BLaER1 (cell line): Measurements from ENCODE around the gene THBS3.
A peak's percentile ranks its signal among the peaks of the same experiment; 100 is the strongest.
"Not testable (repeated sequence)": the region's sequence is repeated elsewhere in the genome, so short reads cannot be mapped to it uniquely, and the experiment has no call there.

Experiments used
- H3K27ac ChIP-seq: shearing (Covaris generic); formaldehyde crosslinking; 2 replicates; pipeline ENCODE4 v1.8.1; 2022
- H3K27me3 ChIP-seq: shearing (Covaris generic); formaldehyde crosslinking; 2 replicates; pipeline ENCODE4 v1.8.1; 2022
- H3K36me3 ChIP-seq: shearing (Covaris generic); formaldehyde crosslinking; 2 replicates; pipeline ENCODE4 v1.8.1; 2022
- H3K4me1 ChIP-seq: shearing (Covaris generic); formaldehyde crosslinking; 2 replicates; pipeline ENCODE4 v1.8.1; 2022
- H3K4me2 ChIP-seq: shearing (Covaris generic); formaldehyde crosslinking; 2 replicates; pipeline ENCODE4 v1.8.1; 2022
- H3K4me3 ChIP-seq: shearing (Covaris generic); formaldehyde crosslinking; 2 replicates; pipeline ENCODE4 v1.8.1; 2022
- H3K9ac ChIP-seq: shearing (Covaris generic); formaldehyde crosslinking; 2 replicates; pipeline ENCODE4 v1.8.1; 2022
- H3K9me3 ChIP-seq: shearing (Covaris generic); formaldehyde crosslinking; 2 replicates; pipeline ENCODE4 v1.8.1; 2022
- H4K20me1 ChIP-seq: shearing (Covaris generic); formaldehyde crosslinking; 2 replicates; pipeline ENCODE4 v1.8.1; 2022
- Cebpa-rat ChIP-seq: shearing (Covaris generic); IDR thresholded peaks from 2 replicates; pipeline ENCODE4 v1.8.1; 2022

The THBS3 gene

DNA sequence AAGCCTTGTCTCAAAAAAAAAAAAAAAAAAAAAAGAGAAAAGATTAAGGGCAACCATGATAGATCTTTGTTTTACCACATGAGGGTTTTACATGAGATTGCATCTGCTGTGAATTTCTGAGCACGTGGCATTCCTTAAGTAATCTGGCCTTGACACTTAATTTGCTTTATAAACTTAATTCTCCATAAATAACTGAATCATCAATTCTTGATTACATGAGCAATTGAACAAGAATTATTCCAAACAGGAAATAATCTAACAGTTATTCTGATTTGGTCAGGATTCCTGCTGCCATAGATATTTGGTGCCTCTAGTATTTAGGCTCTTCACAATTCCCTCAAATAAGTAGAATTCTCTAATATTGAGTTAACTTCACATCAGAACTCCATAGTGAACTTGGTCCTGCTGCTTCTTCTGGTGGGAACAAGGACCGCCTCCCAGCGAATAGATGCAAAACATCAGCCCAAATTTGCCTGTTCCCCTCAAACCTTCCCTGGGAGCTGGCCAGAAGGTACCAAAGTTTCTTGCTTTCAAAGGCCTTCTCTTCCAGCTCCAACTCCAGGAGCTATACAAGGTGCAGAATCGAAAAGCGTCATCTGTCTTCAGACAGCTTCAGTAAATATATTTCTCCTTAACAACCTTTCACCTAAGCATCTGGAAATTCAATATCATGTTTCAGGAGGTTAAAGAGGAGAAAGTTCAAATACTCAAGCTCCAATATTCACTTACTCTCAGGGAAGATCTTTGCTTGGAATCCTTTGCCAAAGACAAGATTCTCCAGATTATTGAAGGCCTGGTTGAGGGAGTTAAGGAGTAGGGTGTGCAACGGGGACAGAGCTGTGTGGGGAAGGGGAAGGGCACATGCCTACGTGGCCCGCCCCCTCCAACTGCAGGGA, 35.6 kb downstream of the THBS3 start:
- peak overlapping the region; percentile 92 for H3K27ac ChIP-seq

DNA sequence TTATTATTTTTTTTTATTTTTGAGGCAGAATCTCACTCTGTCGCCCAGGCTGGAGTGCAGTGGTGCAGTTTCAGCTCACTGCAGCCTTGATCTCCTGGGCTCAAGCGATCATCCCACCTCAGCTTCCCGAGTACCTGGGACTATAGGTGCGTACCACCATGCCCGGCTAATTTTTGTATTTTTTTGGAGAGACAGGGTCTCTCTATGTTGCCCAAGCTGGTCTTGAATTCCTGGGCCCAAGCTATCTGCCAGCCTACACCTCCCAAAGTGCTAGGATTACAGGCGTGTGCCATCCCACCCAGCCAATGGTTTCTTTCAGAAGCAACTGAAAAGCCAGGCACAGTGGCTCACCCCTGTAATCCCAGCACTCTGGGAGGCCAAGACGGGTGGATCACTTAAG, 36.9 kb downstream of the THBS3 start:
- Histone ChIP-seq H3K27ac (no peak overlapping the region), H3K4me2 (no peak overlapping the region), H3K9me3 (no peaks in the 10 kb centered on the region), H3K36me3 (peaks cover 32% of the 10 kb centered on the region), H3K4me1 (peaks cover 54% of the 10 kb centered on the region), H4K20me1 (0 out of 2 replicates have a peak, but pooled peaks cover under 1% of the 10 kb centered on the region), H3K27me3 (no peaks in the 10 kb centered on the region), H3K4me3 (no peak overlapping the region), H3K9ac (peak overlapping the region; percentile 18)
- no peak for TF ChIP-seq Cebpa-rat

More for the DNA sequence above, 35.6 kb downstream of the THBS3 start:
- Histone ChIP-seq H3K4me1 (peaks cover 56% of the 10 kb centered on the region), H3K36me3 (peaks cover 36% of the 10 kb centered on the region), H3K9ac (peak overlapping the region; percentile 90), H3K9me3 (no peaks in the 10 kb centered on the region), H3K4me3 (peak overlapping the region; percentile 84), H4K20me1 (peaks cover 7% of the 10 kb centered on the region; the same call in 1 of the 2 replicates), H3K4me2 (peak overlapping the region; percentile 99), H3K27me3 (no peaks in the 10 kb centered on the region)
- TF ChIP-seq Cebpa-rat: no peak

DNA sequence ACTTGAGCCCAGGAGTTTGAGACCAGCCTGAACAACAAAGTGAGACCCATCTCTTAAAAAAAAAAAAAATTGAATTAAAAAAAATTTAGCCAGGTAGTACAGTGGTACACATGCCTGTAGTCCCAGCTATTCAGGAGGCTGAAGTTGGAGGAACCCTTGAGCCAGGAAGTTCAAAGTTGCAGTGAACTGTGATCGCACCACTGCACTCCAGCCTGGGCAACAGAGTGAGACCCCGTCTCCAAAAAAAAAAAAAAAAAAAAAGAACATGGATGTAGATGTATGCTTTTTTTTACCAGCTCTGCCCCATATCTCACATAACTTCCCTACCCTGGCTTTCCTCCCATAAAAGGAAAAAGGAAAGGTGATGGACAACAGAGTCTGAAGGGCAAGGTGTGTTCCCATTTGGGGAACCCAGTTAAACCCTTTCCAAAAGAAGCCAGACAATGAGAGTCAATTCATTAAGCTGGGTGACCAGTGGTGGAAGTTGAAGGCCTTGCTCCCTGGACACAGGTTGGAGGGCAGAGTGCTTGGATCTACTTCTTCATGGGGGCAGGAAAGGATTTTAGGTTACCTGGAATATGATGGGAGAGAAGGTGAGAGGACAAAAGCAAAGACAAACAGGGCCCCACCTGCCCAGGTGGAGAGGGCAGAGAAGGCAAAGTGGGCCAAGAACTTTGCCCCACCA, 37.5 kb downstream of the THBS3 start:
- Histone ChIP-seq H3K4me3 (no peak overlapping the region), H3K36me3 (peaks cover 32% of the 10 kb centered on the region), H3K4me2 (no peak overlapping the region), H3K27me3 (no peaks in the 10 kb centered on the region), H3K27ac (no peak overlapping the region), H3K9me3 (no peaks in the 10 kb centered on the region), H3K9ac (peak overlapping the region; percentile 18; the same call in 1 of the 2 replicates), H4K20me1 (no peaks in the 10 kb centered on the region), H3K4me1 (peaks cover 54% of the 10 kb centered on the region)
- TF ChIP-seq Cebpa-rat: no peak

DNA sequence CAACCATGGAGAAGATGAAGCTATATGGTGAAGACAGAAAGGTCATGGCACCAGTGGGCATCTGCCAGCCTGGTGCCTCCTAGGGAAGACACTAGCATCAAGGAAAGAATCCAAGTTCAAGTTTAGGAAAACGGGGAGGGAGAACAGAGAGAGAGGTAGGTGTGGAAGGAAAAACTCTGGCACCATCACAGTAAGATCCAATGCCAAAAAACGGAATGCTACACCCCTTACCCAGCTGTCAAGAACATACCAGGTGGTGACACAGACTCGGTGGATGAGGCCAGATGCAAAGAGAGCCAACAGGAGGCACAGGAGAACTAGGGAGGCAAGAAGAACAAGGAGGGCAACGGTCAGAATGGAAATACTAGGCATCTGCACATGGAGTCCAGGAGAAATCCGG, 38.2 kb downstream of the THBS3 start:
- H3K9me3 ChIP-seq: peaks cover 5% of the 10 kb centered on the region; the same call in 1 of the 2 replicates
- no peak overlapping the region for H3K4me3 ChIP-seq
- TF ChIP-seq Cebpa-rat: no peak
- no peak overlapping the region for H3K27ac ChIP-seq
- no peak overlapping the region for H3K4me2 ChIP-seq
- no peak overlapping the region for H3K9ac ChIP-seq
- no peaks in the 10 kb centered on the region for H4K20me1 ChIP-seq
- peaks cover 53% of the 10 kb centered on the region for H3K4me1 ChIP-seq
- H3K36me3 ChIP-seq: peaks cover 32% of the 10 kb centered on the region
- no peaks in the 10 kb centered on the region for H3K27me3 ChIP-seq

DNA sequence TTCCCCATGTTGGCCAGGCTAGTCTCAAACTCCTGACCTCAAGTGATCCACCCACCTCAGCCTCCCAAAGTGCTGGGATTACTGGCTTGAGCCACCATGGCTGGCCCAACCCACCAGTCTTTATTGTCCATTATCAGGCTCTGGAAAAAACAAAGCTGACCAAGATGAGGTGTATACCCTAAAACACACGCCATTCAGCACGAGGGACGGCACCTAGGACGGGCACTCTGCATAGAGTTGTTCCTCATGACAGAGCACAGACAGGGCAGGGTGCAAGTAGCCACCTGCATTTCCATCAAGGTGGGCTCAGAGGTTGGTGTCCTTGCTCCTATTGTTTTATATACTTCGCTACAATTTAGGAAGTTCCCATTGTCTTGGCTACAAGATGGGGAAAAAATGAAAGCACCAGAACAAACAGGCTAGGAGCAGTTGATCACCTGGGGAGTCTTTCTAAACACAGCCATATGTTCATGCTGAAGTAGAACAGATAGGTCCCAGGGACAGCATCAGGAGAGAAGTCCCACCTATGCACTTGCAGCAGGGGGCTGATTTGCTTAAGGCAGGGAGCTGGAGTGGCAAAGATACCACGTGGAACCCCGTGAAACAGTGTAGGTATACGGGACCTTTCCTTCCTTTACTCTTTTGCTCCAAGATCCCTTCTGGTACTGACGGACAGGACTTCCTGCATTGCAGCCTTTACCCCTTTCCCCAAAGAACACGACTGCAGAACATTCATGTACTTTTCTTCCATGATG, 39.1 kb downstream of the THBS3 start:
- H3K4me1 ChIP-seq: peaks cover 53% of the 10 kb centered on the region
- H3K27ac ChIP-seq: no peak overlapping the region
- H3K36me3 ChIP-seq: peaks cover 32% of the 10 kb centered on the region
- no peak overlapping the region for H3K9ac ChIP-seq
- peak overlapping the region; percentile 81; the same call in 1 of the 2 replicates for H3K4me2 ChIP-seq
- H3K4me3 ChIP-seq: no peak overlapping the region
- no peaks in the 10 kb centered on the region for H4K20me1 ChIP-seq
- H3K9me3 ChIP-seq: peaks cover 8% of the 10 kb centered on the region; the same call in 1 of the 2 replicates
- TF ChIP-seq Cebpa-rat: no peak
- H3K27me3 ChIP-seq: no peaks in the 10 kb centered on the region

DNA sequence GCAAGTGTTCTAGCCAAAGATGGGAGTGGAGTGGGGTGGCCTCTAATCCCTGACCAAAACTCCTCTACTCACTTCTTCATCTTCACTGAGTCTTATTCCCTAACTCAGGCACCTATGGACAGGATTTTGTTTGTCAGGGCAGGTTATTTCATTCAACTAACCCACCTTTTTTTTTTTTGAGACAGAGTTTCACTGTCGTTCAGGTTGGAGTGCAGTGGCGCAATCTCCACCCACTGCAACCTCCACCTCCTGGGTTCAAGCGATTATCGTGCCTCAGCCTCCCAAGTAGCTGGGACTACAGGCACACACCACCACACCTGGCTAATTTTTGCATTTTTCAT, 39.6 kb downstream of the THBS3 start:
- not testable (repeated sequence) for H4K20me1 ChIP-seq, H3K4me3 ChIP-seq, H3K9me3 ChIP-seq, H3K27ac ChIP-seq, H3K27me3 ChIP-seq, H3K9ac ChIP-seq
- Histone ChIP-seq H3K4me2 (peak overlapping the region; percentile 81), H3K4me1 (peaks cover 49% of the 10 kb centered on the region), H3K36me3 (peaks cover 32% of the 10 kb centered on the region)

DNA sequence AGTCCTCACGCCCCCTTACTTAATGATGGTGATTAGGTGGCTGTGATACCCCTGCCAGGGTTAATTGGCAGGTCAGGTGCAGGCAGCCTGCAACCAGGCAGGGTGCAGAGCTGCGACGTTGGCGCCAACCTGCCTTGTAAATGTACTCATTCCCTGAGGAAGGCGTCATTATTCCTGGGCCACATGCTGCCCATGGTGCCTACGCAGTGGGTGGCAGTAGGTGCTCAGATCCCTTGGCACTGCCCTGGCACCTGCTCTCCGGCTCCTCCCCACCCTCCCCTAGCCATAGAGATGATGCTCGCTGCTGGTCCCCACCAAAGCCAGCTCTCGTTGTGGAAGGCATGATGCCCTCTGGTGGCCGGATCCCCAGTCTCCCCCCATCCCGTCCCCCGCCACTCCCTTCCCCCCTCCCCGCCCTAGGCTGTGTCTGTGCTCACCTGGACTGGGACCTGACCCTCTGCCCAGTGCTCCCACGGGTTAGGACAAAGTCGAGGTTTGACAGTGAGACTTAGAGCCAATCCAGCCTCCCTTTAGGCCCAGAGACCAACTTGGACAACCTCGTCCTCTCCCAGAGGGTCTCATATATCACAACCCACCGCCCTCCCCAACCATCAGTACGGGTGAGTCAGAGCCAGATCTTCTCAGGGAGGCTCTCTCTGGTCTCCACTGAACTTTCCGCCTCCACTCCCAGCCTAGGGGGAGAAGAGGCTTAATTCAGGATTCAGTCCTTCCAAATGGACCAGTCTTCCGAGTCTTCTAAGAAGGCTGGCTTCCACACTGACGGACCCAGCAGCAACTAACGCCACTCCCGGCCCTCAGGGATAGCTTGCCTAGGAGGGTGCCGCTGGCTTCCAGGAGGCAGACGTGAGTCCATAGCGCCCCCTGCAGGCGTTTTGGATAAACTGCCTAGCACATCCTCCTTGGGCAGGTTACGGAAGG, 40.3 kb downstream of the THBS3 start:
- Histone ChIP-seq H3K36me3 (peaks cover 32% of the 10 kb centered on the region), H3K9ac (peak overlapping the region; percentile 84; the same call in 1 of the 2 replicates), H4K20me1 (no peaks in the 10 kb centered on the region), H3K4me1 (peaks cover 48% of the 10 kb centered on the region), H3K27me3 (no peaks in the 10 kb centered on the region), H3K9me3 (peaks cover 8% of the 10 kb centered on the region; the same call in 1 of the 2 replicates), H3K4me3 (peak overlapping the region; percentile 58), H3K27ac (peak overlapping the region; percentile 98), H3K4me2 (peak overlapping the region; percentile 81)
- no peak for TF ChIP-seq Cebpa-rat

DNA sequence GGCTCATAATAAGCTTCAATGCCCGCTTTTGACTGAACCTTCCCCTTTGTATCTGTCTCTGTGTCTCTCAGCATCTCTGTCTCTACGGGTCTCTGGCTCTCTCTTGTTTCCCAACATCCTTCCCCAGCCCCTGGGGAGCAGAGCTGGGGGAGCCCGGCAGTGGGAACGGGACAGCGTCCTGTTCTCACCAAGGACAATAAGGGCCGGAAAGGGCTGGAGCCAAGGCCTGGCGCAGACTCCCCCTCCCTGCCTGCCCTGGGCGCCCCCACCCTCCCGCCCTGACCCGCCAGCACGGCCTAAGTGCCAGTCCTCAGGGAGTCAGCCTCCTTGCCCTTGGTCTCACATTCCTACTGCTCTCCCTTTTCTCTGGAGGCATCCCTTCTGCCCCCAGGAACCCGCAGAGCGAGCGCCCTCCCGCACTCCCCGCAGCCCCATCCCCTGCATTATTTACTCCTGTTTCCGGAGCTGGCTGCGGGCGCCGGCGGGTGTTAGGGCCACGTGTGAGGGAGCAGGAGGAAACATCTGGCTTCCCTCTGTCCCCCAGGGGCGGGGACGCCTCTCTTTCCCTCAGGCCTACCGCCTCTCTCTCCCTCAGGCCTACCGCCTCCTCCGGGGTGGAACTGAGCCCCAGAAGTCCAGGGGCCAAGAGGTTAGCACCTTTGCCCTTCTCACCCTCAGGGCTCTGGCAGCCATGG, 41.1 kb downstream of the THBS3 start:
- H3K4me1 ChIP-seq: peaks cover 40% of the 10 kb centered on the region
- TF ChIP-seq Cebpa-rat: no peak
- peak overlapping the region; percentile 81 for H3K4me2 ChIP-seq
- peaks cover 8% of the 10 kb centered on the region; the same call in 1 of the 2 replicates for H3K9me3 ChIP-seq
- H3K9ac ChIP-seq: peak overlapping the region; percentile 84
- peak overlapping the region; percentile 57 for H3K4me3 ChIP-seq
- peaks cover 32% of the 10 kb centered on the region for H3K36me3 ChIP-seq
- no peaks in the 10 kb centered on the region for H3K27me3 ChIP-seq
- peak overlapping the region; percentile 98 for H3K27ac ChIP-seq
- H4K20me1 ChIP-seq: no peaks in the 10 kb centered on the region
